HEK293 (cell line): ENCODE results near the gene ESRRG.

ENCODE experiments used
- CTCF ChIA-PET: fragments of 350-600 bp; formaldehyde crosslinking; extraction: SDS; loops from one replicate; lab custom pipeline; 2021; ENCODE audit warnings: antibody characterized with exemption; lab: Yijun Ruan, JAX
- POLR2A ChIA-PET: fragments of 300-600 bp; formaldehyde crosslinking; extraction: SDS; loops from one replicate; lab custom pipeline; 2020; ENCODE audit warnings: antibody characterized with exemption, inconsistent platforms; lab: Yijun Ruan, JAX
- H3K27ac ChIP-seq: fragments of 200-500 bp; sonication (Bioruptor generic); 2 replicates; pipeline ENCODE4 v1.5.1; 2014; ENCODE audit warnings: low read depth, low read length, control low read depth, inconsistent platforms; ENCODE audit errors: extremely low read depth
- H3K36me3 ChIP-seq, 2 experiments: fragments of 200-500 bp in 1 of 2; sonication (Bioruptor generic) in 1 of 2; 1 replicate in 1 of 2; 2 replicates in 1 of 2; pipeline ENCODE4 v1.5.1; 2014 to 2017; ENCODE audit warnings: inconsistent platforms in 2 of 2, low read length in 2 of 2; ENCODE audit not compliant: control insufficient read depth in 2 of 2, insufficient read depth in 1 of 2
- H3K4me1 ChIP-seq: fragments of 200-500 bp; sonication (Bioruptor generic); 2 replicates; pipeline ENCODE4 v1.5.1; 2014; ENCODE audit warnings: mild to moderate bottlenecking, low read length, inconsistent platforms; ENCODE audit not compliant: control insufficient read depth, insufficient read depth
- H3K4me3 ChIP-seq: 2 replicates; pipeline ENCODE4 v1.5.1; 2011; ENCODE audit warnings: low read depth, mild to moderate bottlenecking, control low read depth, low read length, moderate library complexity
- H3K9me3 ChIP-seq: fragments of 200-500 bp; sonication (Bioruptor generic); 2 replicates; pipeline ENCODE4 v1.5.1; 2014; ENCODE audit warnings: low read depth, low read length, inconsistent platforms; ENCODE audit not compliant: control insufficient read depth, insufficient read depth
- AEBP2 ChIP-seq: fragments of 450-650 bp; formaldehyde crosslinking; IDR thresholded peaks from 2 replicates; pipeline ENCODE4 v1.5.1; 2016; ENCODE audit warnings: missing biosample characterization, missing genetic modification characterization, borderline replicate concordance
- HOXA7 ChIP-seq: sonication (generic); formaldehyde crosslinking; IDR thresholded peaks from 2 replicates; pipeline ENCODE4 v1.8.1; 2022; ENCODE audit warnings: missing genetic modification reagents, borderline replicate concordance
- ZFP41 ChIP-seq: fragments of 450-650 bp; formaldehyde crosslinking; IDR thresholded peaks from 2 replicates; pipeline ENCODE4 v1.5.1; 2016; ENCODE audit warnings: missing biosample characterization, missing genetic modification characterization, borderline replicate concordance
- ZNF10 ChIP-seq: fragments of 450-650 bp; formaldehyde crosslinking; IDR thresholded peaks from 2 replicates; pipeline ENCODE4 v1.5.1; 2017; ENCODE audit warnings: missing biosample characterization, missing genetic modification characterization
- ZNF140 ChIP-seq: fragments of 450-650 bp; formaldehyde crosslinking; IDR thresholded peaks from 2 replicates; pipeline ENCODE4 v1.5.1; 2016; ENCODE audit warnings: missing biosample characterization, missing genetic modification characterization
- ZNF184 ChIP-seq: fragments of 450-650 bp; IDR thresholded peaks from 2 replicates; pipeline ENCODE4 v1.5.1; 2018; ENCODE audit warnings: missing biosample characterization, mild to moderate bottlenecking, missing genetic modification characterization
- ZNF23 ChIP-seq: fragments of 450-650 bp; formaldehyde crosslinking; IDR thresholded peaks from 2 replicates; pipeline ENCODE4 v1.5.1; 2016; ENCODE audit warnings: missing biosample characterization, missing genetic modification characterization, borderline replicate concordance
- ZNF404 ChIP-seq: fragments of 450-650 bp; formaldehyde crosslinking; IDR thresholded peaks from 2 replicates; pipeline ENCODE4 v1.5.1; 2017; ENCODE audit warnings: missing biosample characterization, missing genetic modification characterization
- ZNF561 ChIP-seq: fragments of 450-650 bp; IDR thresholded peaks from 2 replicates; pipeline ENCODE4 v1.5.1; 2018; ENCODE audit warnings: missing biosample characterization, missing genetic modification characterization, borderline replicate concordance
- ZNF585B ChIP-seq: fragments of 450-650 bp; formaldehyde crosslinking; IDR thresholded peaks from 2 replicates; pipeline ENCODE4 v1.5.1; 2016; ENCODE audit warnings: missing biosample characterization, missing genetic modification characterization
- ZNF610 ChIP-seq: fragments of 450-650 bp; formaldehyde crosslinking; IDR thresholded peaks from 2 replicates; pipeline ENCODE4 v1.5.1; 2016; ENCODE audit warnings: missing biosample characterization, missing genetic modification characterization, borderline replicate concordance
- ZNF623 ChIP-seq: fragments of 450-650 bp; formaldehyde crosslinking; IDR thresholded peaks from 2 replicates; pipeline ENCODE4 v1.5.1; 2016; ENCODE audit warnings: missing biosample characterization, missing genetic modification characterization
- ZNF677 ChIP-seq: fragments of 450-650 bp; IDR thresholded peaks from 2 replicates; pipeline ENCODE4 v1.5.0; 2018; ENCODE audit warnings: missing biosample characterization, mild to moderate bottlenecking, missing genetic modification characterization, moderate library complexity
- ZNF843 ChIP-seq: fragments of 450-650 bp; formaldehyde crosslinking; IDR thresholded peaks from 2 replicates; pipeline ENCODE4 v1.5.1; 2016; ENCODE audit warnings: missing biosample characterization, missing genetic modification characterization
- ZSCAN23 ChIP-seq: fragments of 450-650 bp; formaldehyde crosslinking; IDR thresholded peaks from 2 replicates; pipeline ENCODE4 v1.5.1; 2016; ENCODE audit warnings: missing biosample characterization, missing genetic modification characterization
- TF ChIP-seq, protein P1 (sequence below): fragments of 450-650 bp; formaldehyde crosslinking; IDR thresholded peaks from 2 replicates; pipeline ENCODE4 v1.5.1; 2016; ENCODE audit warnings: missing biosample characterization, missing genetic modification characterization
- TF ChIP-seq, protein P2 (sequence below): fragments of 450-650 bp; formaldehyde crosslinking; IDR thresholded peaks from 2 replicates; pipeline ENCODE4 v1.5.1; 2017; ENCODE audit warnings: missing biosample characterization, missing genetic modification characterization
- TF ChIP-seq, protein P3 (sequence below): fragments of 450-650 bp; formaldehyde crosslinking; IDR thresholded peaks from 2 replicates; pipeline ENCODE4 v1.5.1; 2016; ENCODE audit warnings: missing biosample characterization, missing genetic modification characterization

The ESRRG gene

GRCh38 chr1:216653001-216653400 is 70.2 kb downstream of the ESRRG start:
- CTCF ChIA-PET: no interaction called here
- Histone ChIP-seq H3K4me1 (no peaks in the 10 kb centered on the region), H3K4me3 (no peak overlapping the region), H3K36me3 (no peaks in the 10 kb centered on the region), H3K9me3 (no peaks in the 10 kb centered on the region), H3K27ac (no peak overlapping the region)
- POLR2A ChIA-PET: no interaction called here
- TF ChIP-seq ZNF561 (tag by site-specific recombination): no peak

GRCh38 chr1:216651826-216652418 is 71.3 kb downstream of the ESRRG start:
- H3K4me3 ChIP-seq: no peak overlapping the region
- no peak overlapping the region for H3K27ac ChIP-seq
- TF ChIP-seq HOXA7 (no peak), ZNF610 (no peak), ZNF585B (tag by site-specific recombination) (no peak), ZNF10 (no peak), ZNF184 (tag by site-specific recombination) (no peak), ZFP41 (tag by site-specific recombination) (no peak), AEBP2 (tag by site-specific recombination) (no peak), ZNF404 (no peak)
- TF ChIP-seq, protein P1, sequence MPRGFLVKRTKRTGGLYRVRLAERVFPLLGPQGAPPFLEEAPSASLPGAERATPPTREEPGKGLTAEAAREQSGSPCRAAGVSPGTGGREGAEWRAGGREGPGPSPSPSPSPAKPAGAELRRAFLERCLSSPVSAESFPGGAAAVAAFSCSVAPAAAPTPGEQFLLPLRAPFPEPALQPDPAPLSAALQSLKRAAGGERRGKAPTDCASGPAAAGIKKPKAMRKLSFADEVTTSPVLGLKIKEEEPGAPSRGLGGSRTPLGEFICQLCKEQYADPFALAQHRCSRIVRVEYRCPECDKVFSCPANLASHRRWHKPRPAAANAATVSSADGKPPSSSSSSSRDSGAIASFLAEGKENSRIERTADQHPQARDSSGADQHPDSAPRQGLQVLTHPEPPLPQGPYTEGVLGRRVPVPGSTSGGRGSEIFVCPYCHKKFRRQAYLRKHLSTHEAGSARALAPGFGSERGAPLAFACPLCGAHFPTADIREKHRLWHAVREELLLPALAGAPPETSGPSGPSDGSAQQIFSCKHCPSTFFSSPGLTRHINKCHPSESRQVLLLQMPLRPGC (tag by site-specific recombination): no peak
- H3K9me3 ChIP-seq: no peaks in the 10 kb centered on the region
- ChIA-PET CTCF (no interaction called here), POLR2A (no interaction called here)
- no peaks in the 10 kb centered on the region for H3K36me3 ChIP-seq
- H3K4me1 ChIP-seq: no peaks in the 10 kb centered on the region

DNA sequence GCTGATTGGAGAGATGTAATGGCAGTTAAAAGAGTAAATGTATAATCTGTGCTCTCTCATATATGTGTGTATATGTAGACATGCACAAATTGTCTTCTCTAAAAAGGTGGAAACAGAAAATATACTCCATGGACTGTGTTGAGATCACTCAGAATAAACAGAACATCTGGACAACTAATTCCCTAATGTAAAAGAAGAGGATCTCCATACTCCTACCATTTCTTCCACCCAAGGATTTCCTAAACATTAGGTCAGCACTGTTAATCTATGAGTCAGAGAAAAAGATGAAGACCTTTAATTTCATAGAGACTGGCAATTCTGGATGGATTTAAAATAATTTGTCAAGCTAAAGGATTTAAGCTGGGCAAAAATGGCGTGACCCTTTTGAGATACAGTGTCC is 80.1 kb downstream of the ESRRG start:
- no peak overlapping the region for H3K4me3 ChIP-seq
- POLR2A ChIA-PET: no interaction called here
- CTCF ChIA-PET: no interaction called here

More for the DNA sequence above, 80.1 kb downstream of the ESRRG start:
- H3K27ac ChIP-seq: no peak overlapping the region
- H3K36me3 ChIP-seq: no peaks in the 10 kb centered on the region
- H3K9me3 ChIP-seq: no peaks in the 10 kb centered on the region
- TF ChIP-seq, protein P2, sequence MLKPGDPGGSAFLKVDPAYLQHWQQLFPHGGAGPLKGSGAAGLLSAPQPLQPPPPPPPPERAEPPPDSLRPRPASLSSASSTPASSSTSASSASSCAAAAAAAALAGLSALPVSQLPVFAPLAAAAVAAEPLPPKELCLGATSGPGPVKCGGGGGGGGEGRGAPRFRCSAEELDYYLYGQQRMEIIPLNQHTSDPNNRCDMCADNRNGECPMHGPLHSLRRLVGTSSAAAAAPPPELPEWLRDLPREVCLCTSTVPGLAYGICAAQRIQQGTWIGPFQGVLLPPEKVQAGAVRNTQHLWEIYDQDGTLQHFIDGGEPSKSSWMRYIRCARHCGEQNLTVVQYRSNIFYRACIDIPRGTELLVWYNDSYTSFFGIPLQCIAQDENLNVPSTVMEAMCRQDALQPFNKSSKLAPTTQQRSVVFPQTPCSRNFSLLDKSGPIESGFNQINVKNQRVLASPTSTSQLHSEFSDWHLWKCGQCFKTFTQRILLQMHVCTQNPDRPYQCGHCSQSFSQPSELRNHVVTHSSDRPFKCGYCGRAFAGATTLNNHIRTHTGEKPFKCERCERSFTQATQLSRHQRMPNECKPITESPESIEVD (tag by site-specific recombination): no peak
- TF ChIP-seq, protein P3, sequence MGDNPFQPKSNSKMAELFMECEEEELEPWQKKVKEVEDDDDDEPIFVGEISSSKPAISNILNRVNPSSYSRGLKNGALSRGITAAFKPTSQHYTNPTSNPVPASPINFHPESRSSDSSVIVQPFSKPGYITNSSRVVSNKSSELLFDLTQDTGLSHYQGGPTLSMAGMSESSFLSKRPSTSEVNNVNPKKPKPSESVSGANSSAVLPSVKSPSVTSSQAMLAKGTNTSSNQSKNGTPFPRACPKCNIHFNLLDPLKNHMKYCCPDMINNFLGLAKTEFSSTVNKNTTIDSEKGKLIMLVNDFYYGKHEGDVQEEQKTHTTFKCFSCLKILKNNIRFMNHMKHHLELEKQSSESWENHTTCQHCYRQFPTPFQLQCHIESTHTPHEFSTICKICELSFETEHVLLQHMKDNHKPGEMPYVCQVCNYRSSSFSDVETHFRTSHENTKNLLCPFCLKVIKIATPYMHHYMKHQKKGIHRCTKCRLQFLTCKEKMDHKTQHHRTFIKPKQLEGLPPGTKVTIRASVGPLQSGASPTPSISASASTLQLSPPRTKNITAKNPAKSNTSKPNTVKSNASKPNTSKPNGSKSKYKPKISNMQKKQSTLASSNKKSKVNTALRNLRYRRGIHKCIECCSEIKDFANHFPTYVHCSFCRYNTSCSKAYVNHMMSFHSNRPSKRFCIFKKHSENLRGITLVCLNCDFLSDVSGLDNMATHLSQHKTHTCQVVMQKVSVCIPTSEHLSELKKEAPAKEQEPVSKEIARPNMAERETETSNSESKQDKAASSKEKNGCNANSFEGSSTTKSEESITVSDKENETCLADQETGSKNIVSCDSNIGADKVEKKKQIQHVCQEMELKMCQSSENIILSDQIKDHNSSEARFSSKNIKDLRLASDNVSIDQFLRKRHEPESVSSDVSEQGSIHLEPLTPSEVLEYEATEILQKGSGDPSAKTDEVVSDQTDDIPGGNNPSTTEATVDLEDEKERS: no peak
- no peak for TF ChIP-seq ZNF23
- no peak for TF ChIP-seq ZNF623
- TF ChIP-seq ZNF843 (tag by site-specific recombination): no peak
- TF ChIP-seq ZNF677 (tag by site-specific recombination): no peak
- TF ChIP-seq HOXA7: no peak
- TF ChIP-seq ZNF140 (tag by site-specific recombination): no peak
- TF ChIP-seq ZSCAN23 (tag by site-specific recombination): no peak
- TF ChIP-seq, all 188 proteins: peak for 0
- H3K4me1 ChIP-seq: no peaks in the 10 kb centered on the region
